GM12873 (cell line): ENCODE measurements around the gene ANXA8.

ENCODE experiments used
- CTCF ChIP-seq: IDR thresholded peaks from 2 replicates; pipeline ENCODE4 v1.5.1; 2012; ENCODE audit warnings: low read depth, mild to moderate bottlenecking, moderate library complexity, low read length, control low read depth; ENCODE audit not compliant: insufficient read depth; ENCODE audit errors: missing control alignments

The ANXA8 gene

GRCh38 chr10:47435081-47435480 lies 48.8 kb downstream of the ANXA8 start:
- no peak for TF ChIP-seq CTCF

- TF ChIP-seq CTCF = no peak
Measured at GRCh38 chr10:47425813-47426419, 58.0 kb downstream of the ANXA8 start.

GRCh38 chr10:47424231-47424630 lies 59.7 kb downstream of the ANXA8 start:
- no peak for TF ChIP-seq CTCF

- TF ChIP-seq CTCF = no peak
Measured at GRCh38 chr10:47423476-47423875, 60.4 kb downstream of the ANXA8 start.

GRCh38 chr10:47421057-47421952 lies 62.6 kb downstream of the ANXA8 start:
- TF ChIP-seq CTCF = no peak

GRCh38 chr10:47420305-47421056 lies 63.4 kb downstream of the ANXA8 start:
- TF ChIP-seq CTCF = no peak

- no peak for TF ChIP-seq CTCF
Measured at GRCh38 chr10:47419421-47419820, 64.5 kb downstream of the ANXA8 start.
